HG03469 (cell line): ENCODE measurements around the gene PREX1.
"Not testable (repeated sequence)": the region's sequence is repeated elsewhere in the genome, so short reads cannot be mapped to it uniquely, and the experiment has no call there.

Source experiments
- ATAC-seq: cut with Tn5 transposase; IDR thresholded peaks from one replicate; pipeline ENCODE4 v1.9.1; 2021; ENCODE audit warnings: mild to moderate bottlenecking, moderate library complexity, moderate number of reproducible peaks; ENCODE audit not compliant: unreplicated experiment

Gene PREX1

DNA sequence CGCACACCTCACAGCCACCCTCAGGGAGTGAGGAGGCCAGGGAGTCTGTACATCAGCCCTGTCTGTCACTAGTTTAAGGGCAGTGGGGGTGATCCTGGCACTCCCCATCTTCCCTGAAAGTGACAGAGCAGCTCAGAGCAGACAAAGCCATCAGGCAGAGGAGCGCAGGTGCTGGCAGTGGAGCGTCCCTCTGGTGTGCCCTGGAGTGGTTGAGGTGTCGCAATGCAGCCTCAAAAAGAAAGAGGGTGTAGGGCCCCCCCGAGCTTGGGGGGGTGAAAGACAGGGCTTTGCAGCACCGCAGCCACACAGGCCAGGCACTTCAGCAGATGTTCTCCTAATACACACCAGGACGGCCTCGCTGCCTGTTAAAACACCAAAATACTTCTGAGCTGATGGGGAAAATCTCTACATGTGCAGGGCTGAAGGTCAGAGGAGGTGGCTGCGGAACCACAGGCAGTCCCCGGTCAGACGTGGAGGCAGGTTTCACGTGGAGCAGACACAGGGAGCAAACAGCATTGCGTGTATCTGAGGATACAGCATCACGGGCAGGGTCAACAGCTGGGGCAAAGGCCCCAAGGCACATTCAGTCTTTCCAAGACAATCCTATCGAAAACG, 69.5 kb downstream of the PREX1 start:
- ATAC-seq, result no peak

DNA sequence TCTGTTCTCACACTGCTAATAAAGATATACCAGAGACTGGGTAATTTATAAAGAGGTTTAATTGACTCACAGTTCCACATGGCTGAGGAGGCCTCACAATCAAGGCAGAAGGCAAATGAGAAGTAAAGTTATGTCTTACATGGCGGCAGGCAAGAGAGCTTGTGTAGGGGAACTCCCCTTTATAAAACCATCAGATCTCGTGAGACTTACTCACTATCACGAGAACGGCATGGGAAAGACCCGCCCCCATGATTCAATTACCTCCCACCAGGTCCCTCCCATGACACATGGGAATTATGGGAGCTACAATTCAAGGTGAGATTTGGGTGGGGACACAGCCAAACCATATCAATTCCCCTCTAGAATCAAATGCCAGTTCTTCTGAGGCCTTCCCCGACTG, 71.0 kb downstream of the PREX1 start:
- not testable (repeated sequence) for ATAC-seq

DNA sequence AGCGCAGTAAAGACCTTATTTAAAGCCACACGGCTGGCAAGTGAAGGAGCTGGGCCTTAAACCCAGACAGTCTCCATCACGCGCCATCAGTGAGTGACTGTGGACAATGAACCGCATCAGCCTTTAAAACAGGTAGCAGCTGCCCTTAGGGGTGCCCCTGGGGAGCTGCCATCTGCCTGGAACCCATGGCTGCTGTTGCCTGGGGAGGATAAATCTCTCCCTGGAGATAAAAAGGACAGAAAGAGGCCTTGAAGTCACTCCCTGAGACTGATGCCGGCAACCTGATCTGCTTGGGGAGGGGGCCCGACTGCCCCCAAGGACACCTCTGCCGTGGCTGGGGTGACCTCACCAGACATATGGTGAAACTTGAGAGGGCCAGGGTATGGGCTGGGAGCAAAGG, 73.5 kb downstream of the PREX1 start:
- ATAC-seq, result no peak

DNA sequence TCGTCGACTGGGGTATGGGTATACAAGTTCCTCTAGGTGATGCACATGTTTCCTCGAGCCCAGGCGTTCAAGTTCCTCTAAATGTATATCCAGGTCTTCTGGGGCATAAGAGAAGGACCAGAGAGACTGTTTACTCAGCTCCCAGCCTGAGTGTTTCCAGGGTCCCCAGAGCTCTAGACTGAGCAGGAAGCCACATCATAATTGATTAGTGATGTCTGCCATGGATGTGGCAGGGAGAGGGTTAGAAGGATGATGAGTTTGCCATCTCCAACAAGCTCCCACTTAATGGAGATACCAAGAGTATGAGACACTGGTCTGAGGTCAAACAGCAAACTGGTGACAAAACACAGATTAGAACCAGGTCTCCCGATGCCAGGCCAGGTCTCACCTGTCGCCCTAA, 74.8 kb downstream of the PREX1 start:
- ATAC-seq, result no peak

DNA sequence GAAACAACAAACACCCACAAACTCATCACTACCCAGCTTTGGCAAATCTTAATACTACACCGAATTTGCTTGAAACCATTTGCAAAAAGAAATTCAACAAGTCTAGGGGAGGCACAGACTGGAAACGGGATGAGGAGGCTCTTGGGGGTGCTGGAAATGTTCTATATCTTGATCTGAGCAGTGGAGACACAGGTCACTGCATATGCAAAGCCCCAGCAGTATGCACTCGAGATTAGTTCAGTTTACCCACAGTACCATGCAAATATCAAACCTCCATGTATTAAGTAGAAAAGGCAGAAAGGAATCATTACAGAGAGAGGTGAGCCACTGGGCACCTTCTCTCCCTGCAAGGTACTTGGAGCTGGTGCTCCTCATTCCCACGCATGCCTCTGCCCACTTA, 75.9 kb downstream of the PREX1 start:
- ATAC-seq, result no peak

DNA sequence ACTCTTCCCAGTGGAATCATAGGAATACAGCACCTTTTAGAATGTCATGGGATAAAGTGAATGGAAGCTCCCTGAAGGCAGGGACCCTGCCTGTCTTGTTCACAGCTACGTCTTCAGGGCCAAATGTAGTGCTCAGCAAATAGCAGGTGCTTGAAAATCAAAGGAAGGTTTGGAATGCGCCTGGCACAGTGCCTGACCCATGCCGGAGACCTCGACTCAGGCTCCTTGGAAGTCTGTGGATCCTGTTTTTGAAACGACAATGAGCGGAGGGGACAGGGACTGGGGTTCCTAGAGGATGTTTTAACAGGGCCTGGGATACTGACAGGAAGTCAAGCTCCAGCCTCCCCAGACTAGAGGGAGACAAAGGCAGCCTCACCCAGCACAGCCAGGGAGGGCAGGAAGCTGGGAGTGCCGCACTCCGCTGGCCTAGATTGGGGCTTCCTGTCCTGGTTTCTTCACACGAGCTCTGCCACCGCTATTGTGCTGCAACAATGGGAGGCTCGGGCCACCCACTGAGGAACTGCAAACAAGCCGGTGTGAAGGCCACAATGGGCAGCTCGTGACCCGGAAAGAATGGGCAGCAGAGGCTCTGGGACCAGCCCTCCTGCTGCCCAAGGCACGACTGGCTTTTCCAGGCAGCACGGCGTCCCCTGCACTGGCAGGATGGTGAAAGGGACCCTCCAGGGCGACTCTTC, 76.7 kb downstream of the PREX1 start:
- ATAC-seq, result no peak

DNA sequence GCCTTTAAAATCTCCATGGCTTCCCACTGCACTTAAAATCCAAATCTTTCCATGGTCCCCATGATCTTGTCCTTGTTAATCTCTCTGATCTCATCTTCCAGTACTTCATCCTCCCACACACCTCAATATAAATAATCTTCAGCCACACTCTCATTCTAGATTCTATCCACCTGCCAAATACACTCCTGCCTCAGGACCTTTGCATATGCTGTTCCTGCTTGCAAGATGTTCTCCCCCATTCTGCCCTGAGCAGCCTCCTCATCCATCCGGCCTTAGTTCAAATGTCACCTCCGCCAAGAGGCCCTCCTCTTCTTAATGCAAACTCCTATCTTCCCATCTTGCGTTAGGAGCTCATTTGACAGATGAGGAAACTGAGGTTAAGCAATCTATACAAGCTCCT, 77.4 kb downstream of the PREX1 start:
- no peak for ATAC-seq

DNA sequence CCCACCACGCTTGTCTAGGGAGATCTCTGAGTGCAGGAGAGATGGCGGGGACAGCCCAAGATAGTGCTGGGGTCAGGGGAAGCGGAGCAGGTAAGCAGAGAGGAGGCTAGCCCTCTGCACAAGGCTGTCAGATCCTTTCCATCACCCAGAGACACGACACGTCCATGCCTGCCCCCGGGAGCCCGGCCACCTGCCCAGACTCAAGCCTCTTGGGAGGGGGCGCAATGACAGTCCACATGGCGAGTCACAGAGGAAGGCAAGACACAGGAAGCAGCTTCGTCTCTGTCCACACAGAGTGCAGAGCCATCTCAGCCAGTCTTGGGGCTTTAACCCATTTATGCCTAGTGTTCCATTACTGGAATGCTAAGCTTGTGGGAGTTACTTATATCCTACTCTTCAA, 78.4 kb downstream of the PREX1 start:
- ATAC-seq, result no peak

DNA sequence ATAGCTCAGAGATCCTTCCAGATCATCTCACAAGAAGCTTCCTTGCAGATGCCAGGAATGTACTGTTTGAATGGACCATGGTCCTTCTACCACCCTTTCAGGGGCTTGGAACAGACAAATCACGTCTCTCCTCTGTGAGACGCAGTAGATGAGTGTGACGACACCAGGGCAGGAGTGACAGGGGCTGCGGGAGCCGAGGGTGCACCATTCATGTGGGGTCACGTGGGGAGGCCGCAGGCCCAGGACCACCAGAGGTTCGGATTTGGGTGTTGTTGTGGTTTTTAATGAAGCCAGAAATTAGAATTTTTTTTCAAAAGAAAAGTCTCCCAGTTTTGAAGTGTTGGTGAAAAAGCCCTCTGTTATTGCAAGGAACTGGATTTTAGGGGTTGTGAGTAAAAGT, 79.2 kb downstream of the PREX1 start:
- no peak for ATAC-seq

DNA sequence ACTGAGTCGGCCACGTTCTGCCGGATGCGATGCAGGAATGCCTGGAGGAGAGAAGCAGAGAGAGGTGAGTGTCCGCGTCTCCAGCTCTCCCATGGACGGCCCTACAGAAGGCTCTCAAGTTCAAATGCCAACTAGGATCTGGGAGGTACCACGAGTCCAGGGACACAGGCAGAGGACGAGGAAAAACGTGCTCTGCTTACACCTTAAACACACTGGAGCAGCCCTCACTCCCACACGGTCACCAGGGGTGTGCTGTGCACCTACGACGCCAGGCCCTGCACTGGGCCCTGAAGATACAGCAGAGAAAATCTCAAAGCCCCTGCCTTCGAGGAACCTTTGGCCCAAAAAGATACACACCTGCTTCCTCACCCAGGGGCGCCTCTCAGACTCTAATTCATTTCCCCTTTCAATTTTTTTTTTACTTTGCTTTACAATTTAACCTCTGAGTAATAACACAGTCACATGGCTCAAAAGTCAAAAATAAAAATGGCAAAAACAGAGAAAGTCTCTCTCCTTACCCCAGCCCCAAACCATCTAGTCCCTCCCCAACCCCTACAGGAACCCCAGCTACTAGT, 79.9 kb downstream of the PREX1 start:
- ATAC-seq, result no peak

DNA sequence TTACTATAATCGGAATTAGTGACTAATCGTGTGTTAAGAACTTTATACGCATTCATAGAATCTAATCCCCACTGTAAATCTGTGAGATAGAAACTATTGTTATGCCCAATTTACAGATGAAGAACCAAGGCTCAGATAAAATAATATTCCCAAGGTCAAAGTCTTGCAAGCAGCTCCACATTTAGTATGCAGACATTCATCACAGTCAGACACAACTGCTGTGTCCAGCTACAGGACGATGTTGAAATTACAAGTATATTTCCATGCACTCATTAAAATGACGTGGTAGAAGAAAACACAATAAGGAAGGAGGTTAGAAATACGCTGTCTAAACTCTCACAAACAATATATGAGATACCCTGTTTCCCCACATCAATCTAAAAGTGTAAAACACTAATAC, 82.5 kb downstream of the PREX1 start:
- ATAC-seq, result no peak

DNA sequence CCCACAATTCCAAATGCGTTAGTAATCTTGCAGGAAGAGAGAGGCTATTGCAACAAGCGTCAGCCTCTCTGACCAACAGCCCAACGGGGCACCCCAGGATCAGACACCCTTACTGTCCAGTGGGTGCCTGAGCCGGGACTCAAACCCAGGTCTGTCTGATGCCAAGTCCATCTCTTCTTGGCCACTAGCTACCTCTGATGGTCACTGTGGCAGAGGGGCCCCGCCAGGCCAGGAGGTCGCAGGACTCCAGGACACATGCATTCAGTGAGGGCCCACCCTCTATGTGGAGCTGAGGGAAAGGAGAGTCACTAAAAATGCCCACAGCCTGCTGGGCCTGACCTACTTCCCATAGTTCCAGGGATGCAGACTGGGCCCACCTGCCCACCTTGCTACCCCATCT, 83.3 kb downstream of the PREX1 start:
- ATAC-seq, result no peak

DNA sequence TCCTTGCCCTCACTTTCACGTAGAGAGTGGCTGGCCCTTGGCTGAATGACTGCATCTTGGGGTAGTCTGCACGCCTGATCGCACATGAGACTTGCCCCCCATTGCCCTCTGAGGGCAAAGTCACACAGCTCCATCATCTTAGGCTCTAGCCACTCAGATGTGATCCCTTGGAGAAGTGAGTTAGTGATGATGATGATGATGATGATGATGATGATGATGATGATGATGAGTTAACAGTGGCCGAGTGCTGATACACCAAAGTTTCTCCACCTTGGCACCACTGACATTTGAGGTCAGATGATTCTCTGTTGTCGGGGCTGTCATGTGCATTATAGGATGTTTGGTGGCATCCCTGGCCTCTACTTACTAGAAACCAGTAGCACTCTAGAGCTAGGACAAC, 84.0 kb downstream of the PREX1 start:
- no peak for ATAC-seq

DNA sequence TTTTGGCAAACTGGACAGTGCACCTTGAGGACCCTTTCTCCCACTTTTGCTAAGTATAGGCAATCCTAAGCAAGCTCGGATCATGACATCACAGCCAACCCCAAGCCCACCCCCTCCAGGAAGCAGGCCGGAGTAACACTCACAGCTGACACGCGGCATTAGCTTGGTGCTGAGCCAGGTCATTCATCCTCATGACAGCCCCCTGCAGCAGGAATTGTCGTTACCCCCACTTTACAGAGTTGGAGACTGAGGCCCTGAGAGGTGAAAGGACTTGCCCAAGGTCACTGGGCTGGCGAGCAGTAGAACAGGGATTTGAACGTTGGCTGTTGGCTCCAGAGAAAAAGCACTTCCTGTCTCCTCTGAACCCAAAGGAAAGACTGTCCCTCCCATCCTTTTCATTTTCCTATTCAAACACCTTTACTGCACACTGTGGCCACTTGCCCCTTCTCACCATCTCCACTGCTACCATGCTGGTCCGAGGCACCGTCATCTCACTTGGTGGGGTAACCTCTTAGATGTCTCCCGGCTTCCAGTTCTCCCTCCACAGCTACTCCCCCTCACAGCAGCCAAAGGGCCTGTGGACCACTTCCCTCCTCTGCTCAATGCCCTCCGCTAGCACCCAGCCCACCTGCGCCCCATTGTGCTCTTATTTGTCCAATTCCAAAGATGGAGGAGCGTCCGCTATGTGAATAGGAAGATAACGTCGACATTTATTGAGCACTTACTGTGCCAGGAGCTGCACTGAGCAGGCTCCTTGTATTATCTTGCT, 84.7 kb downstream of the PREX1 start:
- no peak for ATAC-seq

DNA sequence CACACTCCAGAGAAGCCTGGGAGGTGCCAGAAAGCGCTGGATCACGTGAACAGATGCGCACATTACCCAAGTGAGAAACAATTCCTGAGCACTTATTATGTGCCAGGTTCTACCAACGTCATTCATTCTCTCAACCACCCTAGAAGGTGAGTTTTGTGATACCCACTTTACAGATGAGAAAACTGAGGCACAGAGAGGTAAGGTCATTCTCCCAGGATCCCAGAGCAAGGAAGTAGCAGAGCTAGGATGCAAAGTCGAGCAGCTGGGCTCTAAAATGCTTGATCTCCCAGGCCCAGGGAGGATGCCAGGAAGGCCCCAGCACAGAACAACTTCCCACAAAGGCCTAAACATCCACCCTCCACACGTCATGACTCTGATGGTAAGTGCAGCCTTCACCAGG, 85.6 kb downstream of the PREX1 start:
- ATAC-seq, result no peak

DNA sequence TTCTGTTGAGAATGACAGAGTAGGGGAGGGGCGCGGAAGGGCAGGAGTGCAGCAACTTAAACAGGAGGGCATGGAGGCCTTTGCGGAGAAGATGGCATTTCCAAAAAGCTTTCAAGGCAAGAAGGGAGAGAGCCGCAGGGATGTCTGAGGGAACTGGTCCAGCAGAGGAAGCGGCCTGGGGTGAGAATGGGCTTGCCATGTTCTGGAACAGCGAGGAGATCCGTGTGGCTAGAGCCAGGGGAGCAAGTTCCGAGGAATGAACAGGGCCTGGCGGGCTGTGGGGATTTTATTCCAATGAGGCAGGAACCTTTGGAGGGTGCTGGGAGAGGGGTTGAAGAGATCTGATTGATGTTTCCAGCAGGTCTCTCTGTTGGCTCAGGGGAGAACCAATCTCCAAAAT, 86.1 kb downstream of the PREX1 start:
- no peak for ATAC-seq

DNA sequence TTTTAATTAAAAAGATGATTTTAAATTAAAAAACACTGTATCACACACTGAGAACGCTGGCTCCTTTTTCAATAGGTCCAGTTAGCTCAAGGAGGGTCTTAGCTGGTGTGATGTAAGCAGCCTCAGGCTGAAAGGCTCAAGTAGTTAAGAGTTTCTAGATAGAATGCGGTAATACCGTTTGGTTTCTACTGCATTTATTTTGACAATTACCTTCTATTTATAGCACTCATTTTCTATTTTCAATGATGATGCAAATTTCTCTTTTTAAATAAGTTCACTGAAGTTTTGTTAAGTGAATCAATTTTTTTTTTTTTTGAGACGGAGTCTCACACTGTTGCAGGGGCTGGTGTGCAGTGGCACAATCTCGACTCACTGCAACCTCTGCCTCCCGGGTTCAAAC, 87.1 kb downstream of the PREX1 start:
- no peak for ATAC-seq

DNA sequence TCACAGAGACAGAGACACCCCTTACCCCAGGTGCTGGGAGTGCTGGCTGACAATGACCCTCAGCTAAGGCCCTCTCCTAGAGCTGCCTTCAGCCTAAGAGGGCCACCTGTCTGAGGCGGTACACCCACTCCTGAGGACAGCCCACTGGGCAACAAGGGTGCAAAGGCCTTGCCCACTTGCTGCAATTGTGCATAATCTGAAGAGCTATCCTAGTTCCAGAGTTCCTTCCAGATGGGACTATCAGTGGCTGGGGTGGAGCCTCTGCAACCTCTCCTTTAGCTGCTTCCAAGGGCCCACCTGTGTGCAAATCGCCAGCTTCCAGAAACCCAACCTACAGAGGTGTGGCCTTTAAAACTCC, 87.5 kb downstream of the PREX1 start:
- no peak for ATAC-seq

DNA sequence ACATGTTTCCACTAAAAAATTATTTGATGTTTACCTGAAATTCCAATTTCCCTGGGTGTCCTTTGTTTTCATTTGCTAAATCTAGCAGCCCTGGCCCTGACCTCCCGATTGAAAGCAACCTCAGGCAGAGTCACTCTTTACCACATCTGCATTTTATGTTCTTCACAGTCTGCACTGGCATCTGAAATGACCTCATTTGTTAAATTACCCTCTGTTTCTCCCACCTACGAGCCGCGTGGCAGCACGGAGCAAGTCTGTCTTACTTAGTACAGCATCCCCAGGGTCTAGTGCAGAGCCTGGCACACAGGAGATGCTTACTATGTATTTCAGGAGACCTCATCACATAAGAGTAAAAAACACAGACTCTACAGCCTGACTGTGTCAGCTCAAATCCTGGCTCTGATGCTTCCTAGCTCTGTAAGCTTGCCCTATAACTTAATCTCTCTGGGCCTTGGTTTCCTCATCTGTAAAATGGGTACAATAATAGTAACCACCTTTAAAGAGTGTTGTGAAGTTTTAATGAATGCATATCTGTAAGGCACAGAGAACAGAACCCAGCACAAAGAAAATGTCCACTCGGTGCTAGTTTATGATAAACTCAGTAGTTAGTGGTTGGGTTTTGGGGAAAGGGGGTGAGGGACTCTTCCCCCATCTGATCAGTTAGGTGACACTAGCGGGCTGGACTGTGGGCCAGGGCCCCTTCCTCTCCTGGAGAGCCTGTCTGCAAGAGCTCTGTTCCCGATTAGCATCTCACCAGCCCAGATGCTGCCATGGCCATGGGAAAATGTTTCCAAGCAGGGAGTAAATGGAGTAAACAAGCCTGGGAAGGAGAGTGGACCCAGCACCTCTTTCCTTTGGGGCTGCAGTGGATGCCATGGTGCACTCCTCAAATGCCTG, 88.2 kb downstream of the PREX1 start:
- ATAC-seq, result no peak

DNA sequence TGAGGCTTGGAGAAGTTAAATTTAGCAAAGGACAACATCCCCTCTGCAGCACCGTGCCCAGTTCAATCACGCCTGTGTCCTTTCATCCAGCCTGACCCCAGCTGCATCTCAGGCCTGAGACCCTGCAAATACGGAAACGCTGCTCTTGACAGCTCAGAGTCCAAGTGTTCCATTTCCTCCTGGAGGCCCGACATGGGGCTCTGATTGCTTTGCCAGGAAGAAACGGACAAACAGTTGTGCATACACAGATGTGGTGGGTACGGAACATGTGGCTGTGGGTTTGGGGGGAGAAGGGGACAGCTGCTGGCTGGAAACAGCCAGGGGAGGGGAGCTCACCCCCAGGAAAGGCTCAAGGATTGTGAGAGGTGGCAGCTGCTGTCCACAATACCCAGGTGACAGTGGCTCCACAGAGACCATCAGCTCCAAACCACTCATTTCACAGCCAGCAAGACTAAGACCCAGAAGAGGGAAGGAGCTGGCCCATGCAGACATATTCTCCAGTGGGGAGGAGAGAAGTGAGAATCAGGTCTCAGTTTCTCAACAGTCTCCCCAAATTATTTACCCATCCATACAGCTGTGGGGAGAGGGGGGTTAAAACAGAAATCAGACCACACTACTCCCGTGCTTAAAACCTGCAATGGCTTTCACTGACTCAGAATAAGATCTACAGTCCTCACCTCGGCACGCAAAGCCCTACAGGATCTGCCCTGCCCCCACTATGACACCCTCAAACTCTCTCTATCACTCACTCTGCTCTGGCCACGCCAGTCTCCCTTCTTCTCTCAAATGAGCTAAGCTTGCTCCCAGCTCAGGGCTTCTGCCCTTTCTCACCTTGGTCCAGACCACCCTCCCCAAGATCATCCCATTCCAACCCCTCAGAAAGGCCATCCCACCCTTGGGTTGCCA, 89.1 kb downstream of the PREX1 start:
- ATAC-seq, result peak; percentile 44
